Activated naive CD4-positive, alpha-beta T cell treated with anti-CD3 and anti-CD28 coated beads, Interleukin-2, amount 50 U/mL, for 72 hours (primary cell): ENCODE measurements around the gene NCAN. TPM values are rescaled to one million over a fixed set of nuclear protein-coding genes. Genes with fewer than 3 reads are reported as not detected.
A peak's percentile ranks its signal among the peaks of the same experiment; 100 is the strongest.

ENCODE experiments used
- ATAC-seq, 2 donors: fragments of 150-1000 bp; cut with Tn5 transposase; 2 replicates each; pipeline ENCODE4 v1.10.0; 2021; ENCODE audit warnings: mild to moderate bottlenecking in 2 of 2, moderate library complexity in 2 of 2
- DNase-seq, 2 donors: peaks; one replicate each; pipeline ENCODE4 v3.0.0; 2021 to 2022; ENCODE audit warnings: low spot score in 2 of 2
- H3K27ac Mint-ChIP-seq, 2 donors: one replicate each; pipeline ENCODE4 v1.8.0; 2022; ENCODE audit warnings: mild to moderate bottlenecking in 2 of 2, mixed read lengths in 2 of 2
- H3K36me3 Mint-ChIP-seq, 2 donors: one replicate each; pipeline ENCODE4 v1.8.0; 2022; ENCODE audit warnings: mixed read lengths in 2 of 2
- H3K9me3 Mint-ChIP-seq, 2 donors: one replicate each; pipeline ENCODE4 v1.8.0; 2022; ENCODE audit warnings: mixed read lengths in 2 of 2
- total RNA-seq, 2 donors: library from RNA; stranded (reverse); gene quantifications; one replicate each; pipeline ENCODE4 v1.2.3, GENCODE V29; 2022

The NCAN gene
- total RNA-seq, 2 donors from 2014 or later = not detected

DNA sequence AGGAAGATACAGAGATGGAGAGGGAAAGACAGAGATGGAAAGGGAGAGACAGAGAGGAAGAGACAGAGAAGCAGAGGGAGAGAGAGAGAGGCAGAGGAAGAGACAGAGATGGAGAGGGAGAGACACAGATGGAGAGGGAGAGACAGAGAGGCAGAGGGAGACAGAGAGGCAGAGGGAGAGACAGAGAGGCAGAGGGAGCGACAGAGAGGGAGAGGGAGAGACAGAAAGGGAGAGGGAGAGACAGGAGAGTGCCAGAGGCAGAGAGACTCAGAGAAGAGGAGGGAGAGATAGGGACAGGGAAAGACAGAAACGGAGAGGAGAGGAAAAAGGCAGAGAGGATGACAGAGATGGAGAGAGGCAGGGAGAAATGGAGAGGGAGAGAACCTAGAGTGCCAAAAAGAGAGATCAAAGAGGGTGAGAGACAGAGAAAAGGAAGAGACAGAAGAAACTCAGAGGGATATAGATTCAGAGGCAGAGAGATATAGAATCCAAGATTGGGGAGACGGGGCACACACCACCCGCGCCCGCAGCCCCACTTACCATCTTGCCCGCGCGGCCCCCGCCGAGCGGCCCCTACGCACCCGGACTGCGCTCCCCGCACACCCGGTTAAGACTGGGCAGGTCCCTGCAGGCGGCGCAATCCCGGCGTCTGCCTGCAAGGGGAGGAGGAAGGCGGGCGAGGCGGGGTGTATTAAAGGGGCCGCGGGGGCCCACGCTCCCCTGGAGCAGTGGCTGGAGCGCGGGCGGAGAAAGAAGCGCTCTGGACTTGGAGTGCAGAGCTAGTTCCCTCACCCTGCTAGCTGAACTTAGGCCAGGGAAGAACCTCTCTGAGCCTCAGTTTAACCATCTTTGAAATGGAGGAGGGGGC is 50.7 kb downstream of the NCAN start:
- ATAC-seq (no peak), DNase-seq (no peak)
- H3K9me3 Mint-ChIP-seq = no peaks in the 10 kb centered on the region
- H3K27ac Mint-ChIP-seq = no peak overlapping the region
- peaks cover 0 to 10% of the 10 kb centered on the region in 2 donors for H3K36me3 Mint-ChIP-seq

DNA sequence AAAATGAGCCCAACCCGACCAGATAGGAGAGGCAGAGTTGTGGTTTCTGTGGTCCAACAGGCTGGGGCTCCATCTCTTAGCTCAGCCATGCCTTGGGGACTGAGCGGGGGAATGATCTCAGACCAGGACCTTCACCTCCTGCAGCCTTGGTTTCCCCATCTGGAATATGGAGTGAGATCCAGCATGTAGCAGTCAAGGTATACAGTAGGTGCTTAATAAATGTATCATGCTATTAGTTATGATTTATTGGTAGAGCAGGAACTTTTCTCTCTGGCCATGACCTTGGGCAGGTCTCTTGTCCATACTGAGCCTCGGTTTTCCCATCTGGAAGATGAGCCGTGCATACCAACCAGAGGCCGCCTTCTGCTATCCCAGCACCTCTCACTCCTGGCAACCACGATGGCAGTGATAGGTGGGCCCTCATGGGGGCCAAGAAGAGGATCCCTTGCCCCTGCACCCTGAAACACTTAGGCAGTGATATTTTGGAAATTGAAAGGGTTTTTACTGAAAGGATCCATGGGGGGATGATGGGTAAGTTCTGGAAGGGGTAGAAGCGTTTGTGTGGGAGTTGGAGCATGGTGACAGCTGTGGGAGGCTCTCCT is 52.2 kb downstream of the NCAN start:
- ATAC-seq = no peak
- H3K9me3 Mint-ChIP-seq = no peaks in the 10 kb centered on the region
- peaks cover 0 to 10% of the 10 kb centered on the region in 2 donors for H3K36me3 Mint-ChIP-seq
- H3K27ac Mint-ChIP-seq = no peak overlapping the region
- no peak for DNase-seq

DNA sequence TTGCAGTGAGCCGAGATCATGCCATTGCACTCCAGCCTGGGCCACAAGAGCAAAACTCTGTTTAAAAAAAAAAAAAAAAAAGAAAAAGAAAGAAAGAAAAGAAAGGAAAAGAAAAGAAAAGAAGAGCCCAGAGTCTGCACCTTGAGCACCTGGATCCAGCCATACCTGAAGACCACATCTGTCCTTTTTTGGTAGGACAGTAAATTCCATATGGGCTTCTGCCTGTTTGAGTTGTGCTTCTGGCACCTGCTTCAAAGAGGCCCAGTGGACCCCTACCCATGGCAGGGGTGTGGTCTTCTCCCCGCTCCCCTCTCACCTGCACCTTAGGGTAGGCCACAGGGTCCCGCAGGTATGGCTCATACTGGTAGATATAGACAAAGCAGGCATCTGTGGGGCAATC is 55.5 kb downstream of the NCAN start:
- Mint-ChIP-seq H3K9me3 (no peaks in the 10 kb centered on the region), H3K36me3 (peaks cover 0 to under 1% of the 10 kb centered on the region in 2 donors), H3K27ac (no peak overlapping the region)
- ATAC-seq (no peak), DNase-seq (no peak)

DNA sequence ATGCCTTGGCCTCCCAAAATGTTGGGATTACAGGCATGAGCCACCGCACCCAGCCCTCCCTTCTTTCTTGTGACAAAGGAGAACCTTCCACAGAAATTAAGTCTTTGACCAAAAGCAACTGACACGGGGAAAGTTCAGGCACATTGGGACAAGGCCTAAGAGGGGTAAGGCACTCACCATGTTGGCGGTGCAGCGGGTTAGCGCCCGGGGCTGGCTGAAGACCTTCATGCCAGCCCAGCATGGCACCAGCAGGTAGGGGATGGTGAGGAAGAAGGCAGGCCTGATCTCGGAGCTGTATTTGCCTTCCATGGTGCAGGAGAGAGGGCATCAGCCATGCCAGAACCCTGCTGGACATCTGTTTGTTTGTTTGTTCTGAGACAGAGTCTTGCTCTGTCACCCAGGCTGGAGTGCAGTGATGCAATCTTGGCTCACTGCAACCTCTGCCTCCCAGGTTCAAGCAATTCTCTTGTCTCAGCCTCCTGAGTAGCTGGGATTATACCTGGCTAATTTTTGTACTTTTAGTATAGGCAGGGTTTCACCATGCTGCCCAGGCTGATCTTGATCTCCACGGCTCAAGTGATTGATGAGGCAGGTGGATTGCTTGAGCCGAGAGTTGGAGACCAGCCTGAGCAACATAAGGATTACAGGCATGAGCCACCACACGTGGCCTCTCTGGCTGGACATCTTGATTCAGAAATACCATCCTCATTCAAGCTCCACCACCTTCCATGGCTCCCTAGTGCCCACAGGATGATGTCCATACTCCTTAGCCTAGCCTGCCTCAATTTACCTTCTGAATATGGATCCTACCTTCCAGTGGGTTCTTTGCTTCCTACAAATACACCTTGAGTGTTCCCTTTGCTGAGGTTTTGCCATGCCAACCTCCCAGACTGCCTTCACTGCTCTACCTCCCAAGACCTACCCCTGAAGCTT is 57.0 kb downstream of the NCAN start:
- DNase-seq (no peak), ATAC-seq (no peak)
- Mint-ChIP-seq H3K9me3 (no peaks in the 10 kb centered on the region), H3K36me3 (no peaks in the 10 kb centered on the region), H3K27ac (no peak overlapping the region)

DNA sequence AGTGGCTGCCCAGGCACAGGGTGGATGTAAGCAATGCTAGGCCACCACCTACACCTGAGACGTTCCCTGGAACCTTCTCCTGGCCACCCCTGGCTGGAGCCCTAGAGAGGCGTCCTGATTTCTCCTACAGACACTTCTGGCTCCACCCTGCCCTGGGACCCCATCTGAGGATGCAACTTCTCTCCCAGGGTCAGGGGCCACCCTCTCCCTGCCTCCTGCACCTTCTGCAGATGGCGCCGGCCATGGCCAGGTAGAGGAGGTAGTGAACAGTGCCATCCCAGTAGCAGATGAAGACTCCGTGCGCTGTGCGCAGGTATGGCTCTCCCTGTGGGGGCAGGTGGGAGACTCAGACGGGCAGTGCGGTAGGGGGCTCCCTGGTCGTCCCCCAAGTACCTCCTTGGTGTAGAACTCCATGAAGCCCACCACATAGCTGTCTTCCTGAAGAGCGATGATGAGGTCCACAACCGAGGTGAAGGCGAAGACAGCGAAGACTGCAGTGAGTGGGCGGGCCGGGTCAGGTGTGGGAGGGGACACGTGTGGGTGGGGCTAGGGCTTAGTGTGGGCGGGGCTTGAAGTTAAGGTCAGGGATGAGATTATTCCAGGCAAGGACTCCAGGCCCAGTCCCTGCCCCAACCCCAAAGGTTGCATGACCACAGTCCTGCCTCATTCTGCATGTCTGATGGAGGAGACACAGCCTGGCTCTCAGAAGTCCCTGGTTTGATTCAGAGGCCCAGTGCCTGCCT is 58.4 kb downstream of the NCAN start:
- ATAC-seq (no peak), DNase-seq (no peak)
- Mint-ChIP-seq H3K27ac (no peak overlapping the region), H3K9me3 (no peaks in the 10 kb centered on the region), H3K36me3 (no peaks in the 10 kb centered on the region)

DNA sequence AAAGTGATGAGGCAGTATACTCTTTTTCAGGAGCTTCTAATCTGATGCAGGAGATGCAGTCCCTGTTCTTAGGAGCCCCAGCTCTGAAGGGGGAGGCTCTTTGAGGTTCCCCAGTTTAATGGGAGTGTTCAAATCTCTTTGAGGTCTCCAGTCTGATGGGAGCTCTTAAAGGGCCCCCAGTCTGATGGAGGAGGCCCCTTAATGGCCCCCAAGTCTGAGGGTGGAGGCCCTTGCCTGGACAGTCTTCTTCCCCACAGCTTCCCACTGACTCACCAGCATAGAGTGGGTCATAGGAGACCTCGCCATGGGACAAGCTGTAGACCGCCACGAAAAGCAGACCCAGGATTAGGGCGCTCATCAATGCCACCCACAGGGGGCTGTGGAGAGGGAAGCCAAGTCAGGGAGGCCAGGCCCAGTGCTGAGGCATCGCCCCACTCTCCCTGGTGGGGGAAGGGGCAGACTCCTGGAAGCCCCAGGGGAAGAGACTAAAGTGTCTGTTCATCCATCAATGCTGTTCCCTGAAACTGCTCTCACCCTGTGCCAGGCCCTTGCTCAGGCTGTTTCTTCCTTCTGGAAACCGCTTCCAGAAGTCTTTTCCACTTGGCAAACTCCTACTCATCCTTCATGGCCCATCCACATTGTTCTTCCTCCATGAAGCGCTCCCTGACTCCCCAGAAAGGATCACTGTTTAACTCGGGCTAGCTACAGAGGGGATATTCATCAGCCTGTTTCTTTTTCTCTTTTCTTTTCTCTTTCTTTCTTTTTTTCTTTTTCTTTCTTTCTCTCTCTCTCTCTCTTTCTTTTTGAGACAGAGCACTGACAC is 59.2 kb downstream of the NCAN start:
- DNase-seq (no peak), ATAC-seq (no peak)
- no peaks in the 10 kb centered on the region for H3K36me3 Mint-ChIP-seq
- no peak overlapping the region for H3K27ac Mint-ChIP-seq
- no peaks in the 10 kb centered on the region for H3K9me3 Mint-ChIP-seq

DNA sequence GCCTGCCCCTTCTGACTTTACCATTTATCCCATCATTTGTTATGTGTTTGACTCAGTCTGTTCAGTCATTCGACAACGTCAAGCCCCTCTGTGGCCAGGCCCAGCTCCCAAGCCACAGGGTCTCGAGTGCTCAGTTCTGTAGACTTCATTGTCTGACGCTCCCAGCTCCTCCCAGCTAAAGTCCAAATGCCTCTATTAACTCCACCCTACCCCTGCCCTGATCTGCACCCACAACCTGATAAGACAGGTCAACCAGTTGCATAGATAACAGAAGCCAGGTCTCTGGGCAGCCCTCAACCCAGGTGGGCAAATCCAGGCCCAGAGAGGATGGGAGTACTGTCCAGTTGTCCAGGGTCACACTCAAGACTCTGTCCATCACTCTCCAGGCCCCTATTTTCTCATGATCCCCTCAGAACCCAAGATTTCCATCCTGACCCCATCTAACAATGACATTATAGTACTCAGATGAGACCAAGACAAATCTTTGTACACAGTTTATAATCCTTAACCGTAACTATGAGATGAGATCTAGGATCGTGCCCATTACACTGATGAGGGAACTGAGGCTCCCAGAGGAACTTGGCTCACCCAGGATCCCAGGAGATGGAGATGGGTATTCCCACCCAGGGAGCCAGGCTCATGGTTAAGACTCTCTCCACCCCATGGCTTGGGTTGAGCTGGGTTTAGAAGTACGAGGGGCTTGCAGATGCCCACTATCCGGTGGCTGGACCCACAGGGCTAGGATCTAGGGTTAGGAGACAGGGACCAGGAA is 60.3 kb downstream of the NCAN start:
- no peak for ATAC-seq
- H3K27ac Mint-ChIP-seq = no peak overlapping the region
- H3K36me3 Mint-ChIP-seq = peaks cover 0 to 5% of the 10 kb centered on the region in 2 donors

DNA sequence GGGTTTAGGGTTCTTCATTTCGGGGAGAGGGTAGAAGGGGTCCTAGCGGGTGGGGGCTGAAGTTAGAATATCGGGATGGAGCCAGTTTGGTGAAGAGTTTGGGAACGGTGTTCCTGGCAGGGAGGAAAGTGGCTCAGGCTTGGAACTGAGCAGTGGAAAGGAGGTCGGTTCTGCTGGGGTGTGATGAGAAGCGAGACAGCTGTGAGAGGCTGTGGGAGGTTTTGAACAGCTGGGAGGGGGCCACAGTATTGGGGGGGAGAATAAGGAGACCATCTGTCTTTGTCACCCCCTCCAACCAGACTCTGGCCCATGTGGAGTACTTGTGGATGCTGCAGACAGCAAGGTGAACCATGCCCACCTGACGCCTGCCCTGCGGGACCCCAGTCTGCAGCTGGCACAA is 62.4 kb downstream of the NCAN start:
- no peaks in the 10 kb centered on the region for H3K9me3 Mint-ChIP-seq
- no peak overlapping the region for H3K27ac Mint-ChIP-seq
- ATAC-seq = no peak
- no peak for DNase-seq
- peaks cover 0 to 10% of the 10 kb centered on the region in 2 donors for H3K36me3 Mint-ChIP-seq

More for the DNA sequence above, 60.3 kb downstream of the NCAN start:
- H3K9me3 Mint-ChIP-seq = no peaks in the 10 kb centered on the region
- DNase-seq = no peak

DNA sequence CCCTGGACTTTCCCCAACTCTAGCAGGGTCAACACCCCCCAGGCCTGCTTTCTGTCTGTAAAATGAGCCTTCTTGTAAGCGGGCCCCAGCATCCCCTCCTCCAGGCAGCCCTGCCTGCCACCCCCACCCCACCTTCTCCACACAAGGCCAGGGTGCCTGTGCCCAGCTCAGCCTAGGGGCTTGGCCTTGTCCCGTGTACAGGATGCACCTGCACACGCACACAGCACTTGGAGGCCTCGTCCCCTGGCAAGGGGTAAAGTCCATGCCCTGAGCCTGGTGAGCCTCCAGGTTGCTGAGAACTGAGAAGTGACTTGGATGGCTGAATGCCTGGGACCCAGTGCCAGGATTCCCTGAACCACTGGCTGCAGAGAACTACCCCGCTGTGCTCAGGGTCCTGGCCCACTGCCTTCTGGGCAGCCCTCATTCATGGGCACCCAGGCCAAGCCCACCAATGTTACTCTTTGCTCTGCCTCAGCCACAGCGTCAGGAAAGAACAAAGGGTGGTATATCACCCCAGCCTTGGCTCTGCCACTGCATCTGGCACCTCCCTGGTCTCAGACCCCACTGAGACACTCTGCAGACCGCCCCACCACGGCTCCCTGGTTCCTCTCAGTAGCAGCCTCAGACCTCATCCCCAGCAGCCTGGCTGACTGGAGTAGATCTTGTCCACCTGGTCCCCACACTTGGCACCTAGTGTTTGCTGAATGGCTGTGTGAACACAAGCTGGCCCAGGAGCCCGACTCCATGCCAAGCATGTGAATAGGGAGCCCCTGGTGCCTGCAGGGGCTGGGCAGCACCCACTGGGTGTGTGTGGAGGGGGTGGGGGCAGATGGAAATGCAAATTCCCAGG is 63.2 kb downstream of the NCAN start:
- peaks cover 0 to 11% of the 10 kb centered on the region in 2 donors for H3K36me3 Mint-ChIP-seq
- no peak overlapping the region for H3K27ac Mint-ChIP-seq
- no peak for DNase-seq
- no peaks in the 10 kb centered on the region for H3K9me3 Mint-ChIP-seq
- peak in 1 of 2 donors; percentile 19 for ATAC-seq

DNA sequence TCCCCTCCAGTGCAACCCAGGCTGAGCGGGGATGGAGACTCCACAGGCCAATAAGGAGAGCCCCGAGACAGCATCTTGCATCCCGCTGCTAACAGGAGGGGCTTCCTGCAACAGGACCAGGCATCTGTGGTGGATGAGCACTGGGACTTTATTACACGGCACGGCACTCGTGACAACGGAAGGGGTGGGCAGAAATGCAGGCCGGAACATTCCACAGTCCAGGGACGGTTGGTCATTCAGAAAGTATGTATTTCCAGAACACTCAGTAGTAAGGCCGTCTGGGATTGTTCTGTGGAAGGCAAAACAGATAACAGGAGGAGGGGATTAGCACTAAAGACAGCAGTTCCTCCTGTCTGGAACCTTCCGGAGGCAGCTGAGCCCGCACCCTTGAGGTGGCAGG is 64.6 kb downstream of the NCAN start:
- ATAC-seq = no peak
- Mint-ChIP-seq H3K27ac (no peak overlapping the region), H3K36me3 (peaks cover 0 to 18% of the 10 kb centered on the region in 2 donors), H3K9me3 (no peaks in the 10 kb centered on the region)
- no peak for DNase-seq

DNA sequence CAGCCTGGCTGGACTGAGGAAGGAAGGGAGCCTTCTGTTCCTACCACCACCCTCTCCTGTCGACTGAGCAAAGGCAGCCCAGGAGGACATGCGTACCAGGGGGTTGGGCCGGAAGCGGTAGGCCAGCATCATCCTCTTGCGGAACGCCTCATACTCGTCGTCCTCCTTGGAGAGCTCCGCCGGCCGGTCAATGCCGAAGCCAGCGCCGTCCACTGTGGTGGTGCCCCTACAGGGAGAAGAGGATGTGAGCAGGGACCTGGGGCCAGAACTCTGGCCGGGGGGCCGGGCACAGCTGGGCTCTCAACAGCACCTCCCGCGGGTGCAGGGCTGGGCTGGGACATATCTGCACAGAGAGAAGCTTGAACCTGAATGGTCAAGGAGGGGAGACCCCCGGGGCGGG is 65.1 kb downstream of the NCAN start:
- H3K9me3 Mint-ChIP-seq = no peaks in the 10 kb centered on the region

DNA sequence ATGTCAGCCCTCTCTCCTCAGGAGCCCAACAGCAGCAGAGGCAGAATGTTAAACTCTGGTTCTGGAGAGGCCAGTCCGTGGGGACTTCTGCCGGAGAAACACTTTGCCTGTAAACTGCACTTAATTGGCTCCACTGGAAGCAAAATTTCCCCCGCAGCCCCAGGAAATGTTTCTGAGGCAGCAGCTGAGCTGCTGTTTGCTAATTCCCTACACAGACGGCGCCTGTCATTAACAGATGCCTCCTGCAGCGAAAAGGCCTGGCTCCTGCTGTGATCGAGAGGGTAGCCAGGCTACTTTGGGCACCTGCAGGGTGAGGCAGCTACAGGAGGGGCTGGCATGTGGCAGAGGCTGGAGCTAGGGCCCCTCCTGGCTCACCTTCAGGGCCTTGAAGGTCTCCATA is 66.6 kb downstream of the NCAN start:
- H3K27ac Mint-ChIP-seq = no peak overlapping the region
- H3K36me3 Mint-ChIP-seq = peaks cover 0 to 18% of the 10 kb centered on the region in 2 donors
- no peaks in the 10 kb centered on the region for H3K9me3 Mint-ChIP-seq
- no peak for DNase-seq
- no peak for ATAC-seq

More for the DNA sequence above, 65.1 kb downstream of the NCAN start:
- peaks cover 0 to 18% of the 10 kb centered on the region in 2 donors for H3K36me3 Mint-ChIP-seq
- H3K27ac Mint-ChIP-seq = no peak overlapping the region
- ATAC-seq (no peak), DNase-seq (no peak)

DNA sequence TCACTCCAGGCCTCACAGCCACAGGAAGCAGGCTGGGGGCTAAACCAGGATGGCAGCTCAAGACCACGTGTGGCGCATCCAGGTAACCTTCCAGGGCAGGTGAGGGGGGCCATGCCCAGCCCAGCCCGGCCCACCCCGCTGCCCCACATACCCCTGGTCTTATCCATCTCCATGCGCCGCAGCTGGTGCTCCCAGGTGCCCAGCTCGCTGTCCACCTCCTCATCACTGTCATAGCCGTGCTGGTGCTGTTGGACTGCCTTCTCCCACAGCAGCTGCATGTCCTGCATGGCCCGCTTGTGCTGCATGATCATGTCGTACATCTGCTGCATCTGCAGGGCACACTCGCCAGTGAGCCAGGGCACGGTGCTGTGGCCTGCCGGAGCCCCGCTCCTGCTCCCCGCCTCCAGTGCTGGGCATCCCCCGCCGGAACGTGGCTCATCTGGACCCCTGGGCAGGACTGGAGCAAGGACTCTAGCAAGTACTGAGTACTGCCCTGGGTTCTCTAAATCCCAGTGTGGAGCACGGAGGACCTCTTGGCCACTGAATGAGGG is 67.4 kb downstream of the NCAN start:
- no peaks in the 10 kb centered on the region for H3K9me3 Mint-ChIP-seq

DNA sequence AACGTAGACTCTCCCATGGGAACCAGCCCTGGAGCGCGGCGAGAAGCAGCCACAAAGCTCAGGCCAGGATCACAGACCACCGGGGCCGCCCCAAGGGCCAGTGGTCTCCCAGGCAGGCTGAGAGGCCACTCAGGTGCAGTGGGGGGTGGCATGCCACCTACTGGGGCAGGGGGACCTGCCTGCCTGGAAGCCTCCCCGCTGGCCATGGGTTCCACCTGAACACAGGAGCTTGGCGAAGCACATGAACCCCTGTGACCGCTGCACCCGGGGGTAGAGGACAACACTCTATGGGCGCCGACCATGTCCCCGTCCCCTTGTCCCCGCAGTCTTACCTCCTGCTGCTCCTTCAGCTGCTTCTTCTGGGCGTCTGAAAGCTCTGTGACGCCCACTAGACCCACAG is 68.1 kb downstream of the NCAN start:
- H3K9me3 Mint-ChIP-seq = no peaks in the 10 kb centered on the region
- H3K27ac Mint-ChIP-seq = no peak overlapping the region
- DNase-seq (no peak), ATAC-seq (no peak)
- peaks cover 10 to 27% of the 10 kb centered on the region in 2 donors for H3K36me3 Mint-ChIP-seq

More for the DNA sequence above, 67.4 kb downstream of the NCAN start:
- Mint-ChIP-seq H3K36me3 (peaks cover 4 to 22% of the 10 kb centered on the region in 2 donors), H3K27ac (no peak overlapping the region)
- ATAC-seq = no peak
- DNase-seq = no peak
